ENCODE results near the gene PLEKHA6. TPM values are rescaled to one million over a fixed set of nuclear protein-coding genes. Genes with fewer than 3 reads are reported as not detected.

The PLEKHA6 gene
- polyA plus RNA-seq, 1 donor from 2014 or later = 22.6 TPM

- H3K9ac ChIP-seq (ENCODE audit: low read length) = no peak overlapping the region
- no peaks in the 10 kb centered on the region for H3K9me3 ChIP-seq (ENCODE audit: low read length)
- no peaks in the 10 kb centered on the region for H3K27me3 ChIP-seq (ENCODE audit: insufficient read depth, low read depth, low read length)
- TF ChIP-seq MXI1 (conservative IDR thresholded peaks at IDR 0.05; ENCODE audit: poor library complexity, severe bottlenecking) = no peak
- no peak for TF ChIP-seq SMC3 (conservative IDR thresholded peaks at IDR 0.05; ENCODE audit: poor library complexity)
- no peak for TF ChIP-seq RAD21 (conservative IDR thresholded peaks at IDR 0.05)
- TF ChIP-seq EP300 (conservative IDR thresholded peaks at IDR 0.05; ENCODE audit: poor library complexity, severe bottlenecking) = no peak
- no peak for TF ChIP-seq CTCF (IDR thresholded peaks at IDR 0.05; ENCODE audit: poor library complexity, severe bottlenecking)
- TF ChIP-seq EZH2 (IDR thresholded peaks at IDR 0.05; ENCODE audit: borderline replicate concordance, insufficient read depth, low read length, poor library complexity, severe bottlenecking) = no peak
- no peak for TF ChIP-seq REST (IDR thresholded peaks at IDR 0.05; ENCODE audit: borderline replicate concordance)
- no peak for TF ChIP-seq TAF1 (IDR thresholded peaks at IDR 0.05; ENCODE audit: low read depth)
- no peak for TF ChIP-seq POLR2AphosphoS5 (IDR thresholded peaks at IDR 0.05)
- no peaks in the 10 kb centered on the region for H3K36me3 ChIP-seq (ENCODE audit: insufficient read depth, low read length)
- no peaks in the 10 kb centered on the region for H4K20me1 ChIP-seq (ENCODE audit: insufficient read depth)
- H2AFZ ChIP-seq (ENCODE audit: low read depth, low read length) = no peak overlapping the region
- no peak overlapping the region for H3K27ac ChIP-seq (ENCODE audit: low read length)
- H3K4me3 ChIP-seq (ENCODE audit: low read length) = no peak overlapping the region
- no peaks in the 10 kb centered on the region for H3K79me2 ChIP-seq (replicated peaks; ENCODE audit: insufficient read depth, low read length)
- H3F3A ChIP-seq (ENCODE audit: insufficient read depth, low read length, poor library complexity, severe bottlenecking) = peaks cover under 1% of the 10 kb centered on the region
- no peaks in the 10 kb centered on the region for H3K9me2 ChIP-seq (ENCODE audit: insufficient read depth, low read length)
- no peak overlapping the region for H3K4me2 ChIP-seq (ENCODE audit: low read length)
Observed at GRCh38 chr1:204194771-204195170, 165.0 kb downstream of the PLEKHA6 start.

GRCh38 chr1:204194080-204194479, 165.6 kb downstream of the PLEKHA6 start:
- H3K27me3 ChIP-seq (ENCODE audit: insufficient read depth, low read depth, low read length) = no peaks in the 10 kb centered on the region
- H3K4me3 ChIP-seq (ENCODE audit: low read length) = no peak overlapping the region
- no peaks in the 10 kb centered on the region for H3K9me3 ChIP-seq (ENCODE audit: low read length)

More at GRCh38 chr1:204194080-204194479, 165.6 kb downstream of the PLEKHA6 start:
- no peak overlapping the region for H3K27ac ChIP-seq (ENCODE audit: low read length)
- H3K36me3 ChIP-seq (ENCODE audit: insufficient read depth, low read length) = no peaks in the 10 kb centered on the region
- H3K79me2 ChIP-seq (replicated peaks; ENCODE audit: insufficient read depth, low read length) = no peaks in the 10 kb centered on the region
- H3K9ac ChIP-seq (ENCODE audit: low read length) = no peak overlapping the region
- H3K9me2 ChIP-seq (ENCODE audit: insufficient read depth, low read length) = no peaks in the 10 kb centered on the region
- no peak overlapping the region for H2AFZ ChIP-seq (ENCODE audit: low read depth, low read length)
- TF ChIP-seq EZH2 (IDR thresholded peaks at IDR 0.05; ENCODE audit: borderline replicate concordance, insufficient read depth, low read length, poor library complexity, severe bottlenecking) (no peak), EP300 (conservative IDR thresholded peaks at IDR 0.05; ENCODE audit: poor library complexity, severe bottlenecking) (no peak), RAD21 (conservative IDR thresholded peaks at IDR 0.05) (no peak), MXI1 (conservative IDR thresholded peaks at IDR 0.05; ENCODE audit: poor library complexity, severe bottlenecking) (no peak), SMC3 (conservative IDR thresholded peaks at IDR 0.05; ENCODE audit: poor library complexity) (no peak), POLR2AphosphoS5 (IDR thresholded peaks at IDR 0.05) (no peak), TAF1 (IDR thresholded peaks at IDR 0.05; ENCODE audit: low read depth) (no peak), REST (IDR thresholded peaks at IDR 0.05; ENCODE audit: borderline replicate concordance) (no peak), CTCF (IDR thresholded peaks at IDR 0.05; ENCODE audit: poor library complexity, severe bottlenecking) (no peak)
- H3F3A ChIP-seq (ENCODE audit: insufficient read depth, low read length, poor library complexity, severe bottlenecking) = peaks cover 5% of the 10 kb centered on the region
- no peak overlapping the region for H3K4me2 ChIP-seq (ENCODE audit: low read length)
- H4K20me1 ChIP-seq (ENCODE audit: insufficient read depth) = no peaks in the 10 kb centered on the region

All from neural cell (in vitro differentiated cells).